GM19240 (cell line): ENCODE data around the gene HOXB7.
A peak's percentile ranks its signal among the peaks of the same experiment; 100 is the strongest.

Experiments used
- DNase-seq: peaks from one replicate; pipeline ENCODE4 v3.0.0; 2011; ENCODE audit warnings: low spot score; ENCODE audit not compliant: insufficient read length

HOXB7 gene

GRCh38 chr17:48595278-48595999, 15.4 kb downstream of the HOXB7 start:
- no peak for DNase-seq

GRCh38 chr17:48594538-48595277, 16.1 kb downstream of the HOXB7 start:
- no peak for DNase-seq

GRCh38 chr17:48593840-48594537, 16.8 kb downstream of the HOXB7 start:
- peak; percentile 78 for DNase-seq

GRCh38 chr17:48593126-48593829, 17.5 kb downstream of the HOXB7 start, which contains the start of gene HOXB5:
Gene HOXB5, minus strand, starts transcription at chr17:48593779. Its CDS starts 97 bp downstream, at chr17:48593682.
- DNase-seq, result no peak

- no peak for DNase-seq
These were observed 18.2 kb downstream of the HOXB7 start for GRCh38 chr17:48592577-48592976.

- DNase-seq, result no peak
These were observed 18.7 kb downstream of the HOXB7 start for GRCh38 chr17:48592057-48592514.

GRCh38 chr17:48591255-48592056, 19.4 kb downstream of the HOXB7 start:
- no peak for DNase-seq

GRCh38 chr17:48590607-48591161, 20.1 kb downstream of the HOXB7 start:
- DNase-seq, result no peak

GRCh38 chr17:48589831-48590606, 20.8 kb downstream of the HOXB7 start, which contains the start of gene HOXB3:
Gene HOXB3, minus strand, starts transcription at chr17:48590241. Its CDS starts 37,767 bp downstream, at chr17:48552474.
- no peak for DNase-seq

GRCh38 chr17:48589060-48589830, 21.6 kb downstream of the HOXB7 start:
- no peak for DNase-seq

- no peak for DNase-seq
These were observed 22.3 kb downstream of the HOXB7 start for GRCh38 chr17:48588528-48588927.

GRCh38 chr17:48588074-48588415, 22.8 kb downstream of the HOXB7 start:
- DNase-seq, result no peak

GRCh38 chr17:48587276-48588073, 23.3 kb downstream of the HOXB7 start:
- DNase-seq, result no peak

GRCh38 chr17:48586355-48587258, 24.2 kb downstream of the HOXB7 start:
- DNase-seq, result no peak

GRCh38 chr17:48584223-48584741, 26.5 kb downstream of the HOXB7 start:
- DNase-seq, result no peak

GRCh38 chr17:48583708-48584222, 27.1 kb downstream of the HOXB7 start:
- no peak for DNase-seq

- DNase-seq, result no peak
These were observed 28.1 kb downstream of the HOXB7 start for GRCh38 chr17:48582750-48583069.
